DMS 273 (cell line): ENCODE data around the gene PSME2.

Source experiments
- DNase-seq: peaks from one replicate; lab custom pipeline; 2025; ENCODE audit not compliant: unreplicated experiment; lab: John Stamatoyannopoulos, UW

PSME2 gene

GRCh38 chr14:24136684-24137528 is 9.5 kb downstream of the PSME2 start:
- peak; percentile 41 for DNase-seq

- DNase-seq, result peak; percentile 97
Observed at GRCh38 chr14:24135834-24136683, 10.4 kb downstream of the PSME2 start, which contains the start of gene PSME1. Gene PSME1 (plus strand): TSS chr14:24136194. CDS start chr14:24136263, 69 bp downstream.

- no peak for DNase-seq
Observed at GRCh38 chr14:24135584-24135833, 10.9 kb downstream of the PSME2 start.

- DNase-seq, result no peak
Observed at GRCh38 chr14:24133735-24134134, 12.7 kb downstream of the PSME2 start.

GRCh38 chr14:24132976-24133375 is 13.4 kb downstream of the PSME2 start:
- no peak for DNase-seq

- DNase-seq, result no peak
Observed at GRCh38 chr14:24132061-24132685, 14.2 kb downstream of the PSME2 start.

- DNase-seq, result no peak
Observed at GRCh38 chr14:24131549-24131966, 14.9 kb downstream of the PSME2 start.

- DNase-seq, result peak; percentile 45
Observed at GRCh38 chr14:24130717-24131548, 15.5 kb downstream of the PSME2 start.

- no peak for DNase-seq
Observed at GRCh38 chr14:24130380-24130716, 16.1 kb downstream of the PSME2 start, which contains the start of gene FITM1. Gene FITM1 (plus strand): TSS chr14:24130659. CDS start chr14:24131564, 905 bp downstream.

GRCh38 chr14:24129410-24129998 is 16.9 kb downstream of the PSME2 start:
- no peak for DNase-seq

GRCh38 chr14:24127673-24128072 is 18.7 kb downstream of the PSME2 start:
- no peak for DNase-seq

- DNase-seq, result no peak
Observed at GRCh38 chr14:24126939-24127338, 19.5 kb downstream of the PSME2 start.

GRCh38 chr14:24123424-24124417 is 22.7 kb downstream of the PSME2 start:
- no peak for DNase-seq

- DNase-seq, result no peak
Observed at GRCh38 chr14:24122898-24123297, 23.5 kb downstream of the PSME2 start.

GRCh38 chr14:24122416-24122815 is 24.0 kb downstream of the PSME2 start:
- no peak for DNase-seq

GRCh38 chr14:24121210-24121609 is 25.2 kb downstream of the PSME2 start:
- no peak for DNase-seq

- no peak for DNase-seq
Observed at GRCh38 chr14:24119691-24120090, 26.7 kb downstream of the PSME2 start.

- DNase-seq, result no peak
Observed at GRCh38 chr14:24117179-24117578, 29.2 kb downstream of the PSME2 start.

- no peak for DNase-seq
Observed at GRCh38 chr14:24116128-24116814, 30.1 kb downstream of the PSME2 start.
